Suppressor macrophage treated with lipopolysaccharide for 4 hours (primary cell): Measurements from ENCODE around the gene ARRB2.
A peak's percentile ranks its signal among the peaks of the same experiment; 100 is the strongest.

ENCODE experiments used
- DNase-seq: peaks from one replicate; pipeline ENCODE4 v3.0.0-alpha.2; 2020

ARRB2 gene

GRCh38 chr17:4766723-4767122, 56.3 kb downstream of the ARRB2 start:
- DNase-seq: peak; percentile 79

- DNase-seq: peak; percentile 85
Observed at GRCh38 chr17:4768298-4768697, 57.9 kb downstream of the ARRB2 start.

- DNase-seq: peak; percentile 53
Observed at GRCh38 chr17:4769628-4770027, 59.2 kb downstream of the ARRB2 start.
